SK-N-SH (cell line): ENCODE measurements around the gene ZNF341. TPM values are rescaled to one million over a fixed set of nuclear protein-coding genes. Genes with fewer than 3 reads are reported as not detected.

Source experiments
- CTCF ChIA-PET: fragments of 300-600, 350-600 bp; formaldehyde crosslinking; extraction: SDS; loops from one replicate; lab custom pipeline; 2021; lab: Yijun Ruan, JAX
- POLR2A ChIA-PET: fragments of 350-600 bp; sonication (Branson Sonifier 250); formaldehyde crosslinking; extraction: SDS; loops from one replicate; lab custom pipeline; 2020; ENCODE audit warnings: antibody characterized with exemption, inconsistent platforms; lab: Yijun Ruan, JAX
- DNase-seq: peaks from one replicate; pipeline ENCODE4 v3.0.0; 2012
- H2AFZ ChIP-seq: fragments of 200-600 bp; sonication (generic); 2 replicates; pipeline ENCODE4 v1.8.1; 2016; ENCODE audit warnings: antibody characterized with exemption, mild to moderate bottlenecking, low read depth
- H3F3A ChIP-seq: fragments of 200-600 bp; sonication (generic); replicated peaks from 2 replicates; pipeline ENCODE3; 2016; ENCODE audit warnings: antibody characterized with exemption, mild to moderate bottlenecking; ENCODE audit not compliant: insufficient read depth
- H3K27ac ChIP-seq, 2 experiments: fragments of 200-500 bp in 1 of 2; fragments of 200-600 bp in 1 of 2; sonication (Bioruptor generic) in 1 of 2; sonication (generic), shearing (Covaris generic) in 1 of 2; 2 replicates each; pipeline versions ENCODE4 v1.5.1 to v1.6.1; 2014 to 2016; ENCODE audit warnings: low read depth in 2 of 2, inconsistent platforms in 1 of 2, low read length in 1 of 2, mild to moderate bottlenecking in 1 of 2, mixed read lengths in 1 of 2
- H3K27me3 ChIP-seq: fragments of 200-600 bp; sonication (generic), shearing (Covaris generic); 2 replicates; pipeline ENCODE4 v1.6.1; 2016; ENCODE audit warnings: mixed run types; ENCODE audit not compliant: insufficient read depth
- H3K36me3 ChIP-seq, 2 experiments: fragments of 200-500 bp in 1 of 2; fragments of 200-600 bp in 1 of 2; sonication (Bioruptor generic) in 1 of 2; sonication (generic) in 1 of 2; replicated peaks in 1 of 2; 2 replicates each; pipeline versions ENCODE3 to v1.5.1; 2014 to 2016; ENCODE audit warnings: low read length in 1 of 2, mild to moderate bottlenecking in 1 of 2; ENCODE audit not compliant: insufficient read depth in 2 of 2, control insufficient read depth in 1 of 2
- H3K4me1 ChIP-seq, 2 experiments: fragments of 200-500 bp in 1 of 2; fragments of 200-600 bp in 1 of 2; sonication (Bioruptor generic) in 1 of 2; sonication (generic), shearing (Covaris generic) in 1 of 2; 2 replicates each; pipeline versions ENCODE4 v1.5.1 to v1.6.1; 2014 to 2016; ENCODE audit warnings: low read depth in 1 of 2, low read length in 1 of 2, mixed run types in 1 of 2; ENCODE audit not compliant: insufficient read depth in 2 of 2, control insufficient read depth in 1 of 2
- H3K4me2 ChIP-seq: fragments of 200-600 bp; sonication (generic), shearing (Covaris generic); 2 replicates; pipeline ENCODE4 v1.6.1; 2017; ENCODE audit warnings: mixed run types
- H3K4me3 ChIP-seq, 2 experiments: fragments of 200-500 bp in 1 of 2; fragments of 200-600 bp in 1 of 2; sonication (Bioruptor generic) in 1 of 2; sonication (generic), shearing (Covaris generic) in 1 of 2; 2 replicates each; pipeline versions ENCODE4 v1.5.1 to v1.8.1; 2014 to 2016; ENCODE audit warnings: low read depth in 2 of 2, inconsistent platforms in 1 of 2, low read length in 1 of 2, mild to moderate bottlenecking in 1 of 2, mixed read lengths in 1 of 2, moderate library complexity in 1 of 2
- H3K79me2 ChIP-seq: fragments of 200-600 bp; sonication (generic); 2 replicates; pipeline ENCODE4 v1.8.1; 2017; ENCODE audit warnings: mild to moderate bottlenecking; ENCODE audit not compliant: insufficient read depth
- H3K9ac ChIP-seq: fragments of 200-600 bp; sonication (generic); 2 replicates; pipeline ENCODE4 v1.6.1; 2017; ENCODE audit warnings: mixed run types
- H3K9me2 ChIP-seq: fragments of 200-600 bp; sonication (generic); 2 replicates; pipeline ENCODE4 v1.6.1; 2017; ENCODE audit warnings: mixed run types
- H3K9me3 ChIP-seq: fragments of 200-600 bp; sonication (generic); 2 replicates; pipeline ENCODE4 v1.6.1; 2017; ENCODE audit warnings: mixed run types, mild to moderate bottlenecking, moderate library complexity
- H4K20me1 ChIP-seq: fragments of 200-600 bp; sonication (generic); 2 replicates; pipeline ENCODE4 v1.6.1; 2017; ENCODE audit warnings: mild to moderate bottlenecking, mixed run types; ENCODE audit not compliant: insufficient read depth
- EP300 ChIP-seq, 2 experiments: IDR thresholded peaks; 2 replicates each; pipeline versions ENCODE4 v1.4.0 to v1.6.1; 2012; ENCODE audit warnings: borderline replicate concordance in 1 of 2, low read depth in 1 of 2, low read length in 1 of 2
- FOXJ3 ChIP-seq: sonication (generic); formaldehyde crosslinking; IDR thresholded peaks from 2 replicates; pipeline ENCODE4 v1.5.1; 2020; ENCODE audit warnings: mild to moderate bottlenecking, missing genetic modification reagents
- GABPA ChIP-seq: IDR thresholded peaks from 2 replicates; pipeline ENCODE4 v1.4.0; 2012; ENCODE audit warnings: low read depth, mild to moderate bottlenecking
- MEF2A ChIP-seq: IDR thresholded peaks from 2 replicates; pipeline ENCODE4 v1.4.0; 2012; ENCODE audit warnings: low read depth, borderline replicate concordance
- MXI1 ChIP-seq: IDR thresholded peaks from 2 replicates; pipeline ENCODE4 v1.6.1; 2012; ENCODE audit warnings: mild to moderate bottlenecking, low read depth, low read length, improper control_type of control experiment
- NRF1 ChIP-seq: IDR thresholded peaks from 2 replicates; pipeline ENCODE4 v1.6.1; 2012; ENCODE audit warnings: low read depth, mild to moderate bottlenecking, low read length
- POLR2AphosphoS5 ChIP-seq: IDR thresholded peaks from 2 replicates; pipeline ENCODE4 v1.6.1; 2012; ENCODE audit warnings: low read depth, low read length
- RFX5 ChIP-seq: IDR thresholded peaks from 2 replicates; pipeline ENCODE4 v1.6.1; 2012; ENCODE audit warnings: mild to moderate bottlenecking, improper control_type of control experiment, low read length
- RXRA ChIP-seq: IDR thresholded peaks from 2 replicates; pipeline ENCODE4 v1.4.0; 2012; ENCODE audit warnings: low read depth, mild to moderate bottlenecking, borderline replicate concordance
- SIN3A ChIP-seq: IDR thresholded peaks from 2 replicates; pipeline ENCODE4 v1.6.1; 2012; ENCODE audit warnings: low read depth, mild to moderate bottlenecking, low read length, moderate library complexity, borderline replicate concordance
- SMC3 ChIP-seq: IDR thresholded peaks from 2 replicates; pipeline ENCODE4 v1.6.1; 2012; ENCODE audit warnings: low read depth, low read length, improper control_type of control experiment
- TAF1 ChIP-seq: IDR thresholded peaks from 2 replicates; pipeline ENCODE4 v1.6.1; 2012; ENCODE audit warnings: low read depth, mild to moderate bottlenecking, low read length, moderate library complexity, borderline replicate concordance
- TEAD4 ChIP-seq: IDR thresholded peaks from 2 replicates; pipeline ENCODE4 v1.4.0; 2012; ENCODE audit warnings: mild to moderate bottlenecking, borderline replicate concordance; ENCODE audit not compliant: insufficient read depth
- YY1 ChIP-seq: IDR thresholded peaks from 2 replicates; pipeline ENCODE4 v1.4.0; 2012; ENCODE audit warnings: low read depth, mild to moderate bottlenecking
- WGBS: methylation state at CpG from one replicate; pipeline ENCODE4 v1.1.6; 2017; ENCODE audit warnings: low lambda C conversion rate; 5-methylcytosine and 5-hydroxymethylcytosine counted together
- polyA plus RNA-seq, 3 experiments: library from polyadenylated mRNA; depleted of rRNA; stranded (reverse); fragments of >200 nt; gene quantifications; 2 replicates each; pipeline ENCODE4 v1.2.3, GENCODE V29; 2012
- TF ChIP-seq, protein P1 (sequence below): IDR thresholded peaks from 2 replicates; pipeline ENCODE4 v1.4.0; 2012; ENCODE audit warnings: low read depth, borderline replicate concordance
- TF ChIP-seq, protein P2 (sequence below): fragments of 150-350 bp; IDR thresholded peaks from 2 replicates; pipeline ENCODE4 v1.6.1; 2017; ENCODE audit warnings: antibody characterized with exemption, low read length, low read depth, borderline replicate concordance
- TF ChIP-seq, protein P3 (sequence below): IDR thresholded peaks from 2 replicates; pipeline ENCODE4; 2012

Gene ZNF341
- polyA plus RNA-seq, 1 of the 3 experiments (the other 2 are of a cell fraction), result 3.2 TPM

DNA sequence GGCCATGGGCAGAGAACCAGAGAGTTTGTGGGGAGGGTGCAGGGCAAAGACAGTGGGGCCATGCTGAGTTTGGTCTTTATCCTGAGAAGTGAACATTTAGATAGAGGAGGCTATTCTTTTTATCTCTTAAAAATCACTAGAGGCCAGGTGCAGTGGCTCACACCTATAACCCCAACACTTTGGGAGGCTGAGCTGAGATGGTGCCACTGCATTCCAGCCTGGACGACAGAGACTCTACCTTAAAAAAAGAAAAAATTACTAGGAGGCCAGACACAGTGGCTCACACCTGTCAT lies 20.4 kb upstream of the ZNF341 start (continued):
- TF ChIP-seq, protein P1, sequence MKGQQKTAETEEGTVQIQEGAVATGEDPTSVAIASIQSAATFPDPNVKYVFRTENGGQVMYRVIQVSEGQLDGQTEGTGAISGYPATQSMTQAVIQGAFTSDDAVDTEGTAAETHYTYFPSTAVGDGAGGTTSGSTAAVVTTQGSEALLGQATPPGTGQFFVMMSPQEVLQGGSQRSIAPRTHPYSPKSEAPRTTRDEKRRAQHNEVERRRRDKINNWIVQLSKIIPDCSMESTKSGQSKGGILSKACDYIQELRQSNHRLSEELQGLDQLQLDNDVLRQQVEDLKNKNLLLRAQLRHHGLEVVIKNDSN, result no peak
- TF ChIP-seq POLR2AphosphoS5 (no peak), SIN3A (no peak), RFX5 (no peak), SMC3 (no peak)

DNA sequence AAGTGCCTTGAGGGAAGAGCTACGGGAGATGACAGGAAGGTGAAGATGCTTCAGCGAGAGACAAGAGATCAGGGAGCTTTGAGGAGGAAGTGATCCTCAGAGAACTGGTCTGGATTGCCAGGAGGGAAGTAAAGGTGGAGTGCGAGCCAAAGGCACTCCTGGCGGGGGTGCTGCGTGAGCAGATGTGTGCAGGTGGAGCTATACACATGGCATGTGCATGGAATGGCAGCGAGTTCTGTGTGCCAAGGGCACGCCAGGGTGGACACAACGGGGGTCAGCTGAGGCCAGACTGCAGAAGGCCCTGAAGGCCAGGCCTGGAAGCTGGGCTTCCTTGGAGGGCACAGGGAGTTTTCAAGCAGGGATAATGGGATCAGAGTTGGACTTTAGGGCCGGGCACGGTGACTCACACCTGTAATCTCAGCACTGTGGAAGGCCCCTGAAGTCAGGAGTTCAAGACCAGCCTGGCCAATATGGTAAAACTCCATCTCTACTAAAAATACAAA lies 17.9 kb upstream of the ZNF341 start:
- no peaks in the 10 kb centered on the region for H3K36me3 ChIP-seq
- H4K20me1 ChIP-seq, result no peaks in the 10 kb centered on the region
- no peak overlapping the region for H3K27ac ChIP-seq
- no peak for TF ChIP-seq YY1
- no peak for TF ChIP-seq SIN3A
- no peak for TF ChIP-seq MEF2A
- no peak for TF ChIP-seq POLR2AphosphoS5
- TF ChIP-seq TAF1, result no peak
- TF ChIP-seq GABPA, result no peak
- no peak for TF ChIP-seq MXI1
- TF ChIP-seq, protein P2, sequence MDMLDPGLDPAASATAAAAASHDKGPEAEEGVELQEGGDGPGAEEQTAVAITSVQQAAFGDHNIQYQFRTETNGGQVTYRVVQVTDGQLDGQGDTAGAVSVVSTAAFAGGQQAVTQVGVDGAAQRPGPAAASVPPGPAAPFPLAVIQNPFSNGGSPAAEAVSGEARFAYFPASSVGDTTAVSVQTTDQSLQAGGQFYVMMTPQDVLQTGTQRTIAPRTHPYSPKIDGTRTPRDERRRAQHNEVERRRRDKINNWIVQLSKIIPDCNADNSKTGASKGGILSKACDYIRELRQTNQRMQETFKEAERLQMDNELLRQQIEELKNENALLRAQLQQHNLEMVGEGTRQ, result no peak
- TF ChIP-seq EP300 (IDR thresholded peaks at IDR 0.05; ENCODE audit: borderline replicate concordance in 1 of 2, low read depth in 1 of 2, low read length in 1 of 2), result no peak
- TF ChIP-seq TEAD4, result no peak
- TF ChIP-seq, protein P3, sequence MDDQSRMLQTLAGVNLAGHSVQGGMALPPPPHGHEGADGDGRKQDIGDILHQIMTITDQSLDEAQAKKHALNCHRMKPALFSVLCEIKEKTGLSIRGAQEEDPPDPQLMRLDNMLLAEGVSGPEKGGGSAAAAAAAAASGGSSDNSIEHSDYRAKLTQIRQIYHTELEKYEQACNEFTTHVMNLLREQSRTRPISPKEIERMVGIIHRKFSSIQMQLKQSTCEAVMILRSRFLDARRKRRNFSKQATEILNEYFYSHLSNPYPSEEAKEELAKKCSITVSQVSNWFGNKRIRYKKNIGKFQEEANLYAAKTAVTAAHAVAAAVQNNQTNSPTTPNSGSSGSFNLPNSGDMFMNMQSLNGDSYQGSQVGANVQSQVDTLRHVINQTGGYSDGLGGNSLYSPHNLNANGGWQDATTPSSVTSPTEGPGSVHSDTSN, result no peak
- TF ChIP-seq NRF1, result no peak
- no peak for TF ChIP-seq FOXJ3
- TF ChIP-seq RXRA, result no peak
- ChIA-PET CTCF (interaction anchor here (2.0 kb wide), 1 partner anchor 46 kb away, joined by 6 read pairs; no protein-coding TSS in a partner anchor), POLR2A (no interaction called here)
- no peaks in the 10 kb centered on the region for H3F3A ChIP-seq
- no peak for DNase-seq
- no peak overlapping the region for H3K4me2 ChIP-seq
- H2AFZ ChIP-seq, result no peak overlapping the region
- 93% methylated on average over 10 of the region's 10 CpGs for WGBS
- no peaks in the 10 kb centered on the region for H3K9me3 ChIP-seq
- H3K4me1 ChIP-seq, result no peaks in the 10 kb centered on the region; a peak in 1 of 4 replicates
- no peak overlapping the region for H3K9ac ChIP-seq
- H3K79me2 ChIP-seq, result peaks cover 3% of the 10 kb centered on the region; the same call in 1 of the 2 replicates
- H3K4me3 ChIP-seq, result no peak overlapping the region
- H3K27me3 ChIP-seq, result no peaks in the 10 kb centered on the region
- H3K9me2 ChIP-seq, result no peaks in the 10 kb centered on the region
